C4-2B (cell line): ENCODE measurements around the gene OR2W3.

ENCODE experiments used
- CTCF ChIP-seq: fragments of 450-650 bp; conservative IDR thresholded peaks from 2 replicates; pipeline ENCODE4 v1.5.1; 2017; ENCODE audit warnings: mild to moderate bottlenecking
- ZFX ChIP-seq: fragments of 450-650 bp; IDR thresholded peaks from 2 replicates; pipeline ENCODE4 v1.6.1; 2017

DNA sequence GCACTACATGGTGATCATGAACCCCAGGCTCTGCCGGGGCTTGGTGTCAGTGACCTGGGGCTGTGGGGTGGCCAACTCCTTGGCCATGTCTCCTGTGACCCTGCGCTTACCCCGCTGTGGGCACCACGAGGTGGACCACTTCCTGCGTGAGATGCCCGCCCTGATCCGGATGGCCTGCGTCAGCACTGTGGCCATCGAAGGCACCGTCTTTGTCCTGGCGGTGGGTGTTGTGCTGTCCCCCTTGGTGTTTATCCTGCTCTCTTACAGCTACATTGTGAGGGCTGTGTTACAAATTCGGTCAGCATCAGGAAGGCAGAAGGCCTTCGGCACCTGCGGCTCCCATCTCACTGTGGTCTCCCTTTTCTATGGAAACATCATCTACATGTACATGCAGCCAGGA is 589 bp downstream of the OR2W3 start:
- TF ChIP-seq CTCF, result no peak
- no peak for TF ChIP-seq ZFX
